H9 (cell line): ENCODE measurements around the gene CLEC18B. TPM values are rescaled to one million over a fixed set of nuclear protein-coding genes. Genes with fewer than 3 reads are reported as not detected.

Experiments
- DNase-seq: peaks from one replicate; pipeline ENCODE4 v3.0.0-alpha.2; 2017
- H2AFZ ChIP-seq: one replicate; pipeline ENCODE4 v1.6.1; 2013; ENCODE audit warnings: mild to moderate bottlenecking, low read length, control low read depth, moderate library complexity
- H2AK5ac ChIP-seq: 2 replicates; pipeline ENCODE4 v1.6.1; 2013; ENCODE audit warnings: low read length, control low read depth, mixed read lengths; ENCODE audit not compliant: insufficient read length
- H2BK120ac ChIP-seq: one replicate; pipeline ENCODE4 v1.6.1; 2013; ENCODE audit warnings: low read depth, mild to moderate bottlenecking, low read length, control low read depth, inconsistent platforms; ENCODE audit not compliant: poor library complexity, severe bottlenecking
- H2BK12ac ChIP-seq: 2 replicates; pipeline ENCODE4 v1.6.1; 2013; ENCODE audit warnings: low read length, control low read depth, mixed read lengths, low read depth; ENCODE audit not compliant: insufficient read length
- H2BK15ac ChIP-seq: 2 replicates; pipeline ENCODE4 v1.6.1; 2013; ENCODE audit warnings: low read depth, low read length, control low read depth
- H2BK20ac ChIP-seq: one replicate; pipeline ENCODE4 v1.6.1; 2013; ENCODE audit warnings: low read depth, mild to moderate bottlenecking, low read length, control low read depth, inconsistent platforms; ENCODE audit not compliant: poor library complexity, severe bottlenecking
- H2BK5ac ChIP-seq: 2 replicates; pipeline ENCODE4 v1.6.1; 2013; ENCODE audit warnings: low read length, control low read depth, mixed read lengths; ENCODE audit not compliant: insufficient read length
- H3K14ac ChIP-seq: 2 replicates; pipeline ENCODE4 v1.6.1; 2013; ENCODE audit warnings: low read length, control low read depth; ENCODE audit not compliant: insufficient read depth
- H3K18ac ChIP-seq: 2 replicates; pipeline ENCODE4 v1.6.1; 2013; ENCODE audit warnings: low read depth, mild to moderate bottlenecking, mixed read lengths, low read length, control low read depth; ENCODE audit not compliant: insufficient read length
- H3K23ac ChIP-seq: 2 replicates; pipeline ENCODE4 v1.6.1; 2013; ENCODE audit warnings: low read length, control low read depth, mixed read lengths, low read depth; ENCODE audit not compliant: insufficient read length
- H3K23me2 ChIP-seq: 2 replicates; pipeline ENCODE4 v1.6.1; 2013; ENCODE audit warnings: low read depth, mild to moderate bottlenecking, mixed read lengths, low read length, control low read depth; ENCODE audit not compliant: insufficient read length, poor library complexity, severe bottlenecking
- H3K27ac ChIP-seq: 2 replicates; pipeline ENCODE4 v1.5.1; 2013; ENCODE audit warnings: low read length, control low read depth, mixed read lengths, low read depth; ENCODE audit not compliant: insufficient read length
- H3K27me3 ChIP-seq: 2 replicates; pipeline ENCODE4 v1.6.1; 2013; ENCODE audit warnings: low read length, control low read depth, inconsistent platforms; ENCODE audit not compliant: insufficient read depth
- H3K4ac ChIP-seq: 2 replicates; pipeline ENCODE4 v1.6.1; 2013; ENCODE audit warnings: low read depth, mild to moderate bottlenecking, control low read depth, inconsistent platforms, low read length, moderate library complexity
- H3K4me1 ChIP-seq: 2 replicates; pipeline ENCODE4 v1.6.1; 2013; ENCODE audit warnings: low read length, control low read depth, inconsistent platforms; ENCODE audit not compliant: insufficient read depth
- H3K4me2 ChIP-seq: 2 replicates; pipeline ENCODE4 v1.6.1; 2013; ENCODE audit warnings: low read length, control low read depth, mixed read lengths; ENCODE audit not compliant: insufficient read length, insufficient read depth
- H3K56ac ChIP-seq: 2 replicates; pipeline ENCODE4 v1.6.1; 2013; ENCODE audit warnings: low read depth, mild to moderate bottlenecking, mixed read lengths, low read length, control low read depth; ENCODE audit not compliant: insufficient read length
- H3K79me1 ChIP-seq: 2 replicates; pipeline ENCODE4 v1.6.1; 2013; ENCODE audit warnings: low read depth, mild to moderate bottlenecking, moderate library complexity, low read length, control low read depth, inconsistent platforms; ENCODE audit not compliant: insufficient read depth, poor library complexity, severe bottlenecking
- H3K79me2 ChIP-seq: 2 replicates; pipeline ENCODE4 v1.6.1; 2013; ENCODE audit warnings: low read length, control low read depth, inconsistent platforms; ENCODE audit not compliant: insufficient read depth
- H3K9ac ChIP-seq: 2 replicates; pipeline ENCODE4 v1.6.1; 2013; ENCODE audit warnings: low read length, control low read depth, mixed read lengths; ENCODE audit not compliant: insufficient read length; ENCODE audit errors: extremely low read depth
- H3K9me3 ChIP-seq: one replicate; pipeline ENCODE4 v1.6.1; 2013; ENCODE audit warnings: low read depth, low read length, inconsistent platforms; ENCODE audit not compliant: control insufficient read depth
- H3T11ph ChIP-seq: one replicate; pipeline ENCODE4 v1.6.1; 2013; ENCODE audit warnings: mild to moderate bottlenecking, low read length, control low read depth, inconsistent platforms
- H4K20me1 ChIP-seq: one replicate; pipeline ENCODE4 v1.6.1; 2013; ENCODE audit not compliant: control insufficient read depth, insufficient read length, insufficient read depth
- H4K5ac ChIP-seq: 2 replicates; pipeline ENCODE4 v1.6.1; 2013; ENCODE audit warnings: low read depth, mild to moderate bottlenecking, mixed read lengths, low read length, control low read depth; ENCODE audit not compliant: insufficient read length
- H4K8ac ChIP-seq: replicated peaks from 2 replicates; pipeline ENCODE4 v1.6.1; 2013; ENCODE audit warnings: low read length, control low read depth, mixed read lengths, low read depth; ENCODE audit not compliant: insufficient read length
- H4K91ac ChIP-seq: 2 replicates; pipeline ENCODE4 v1.6.1; 2013; ENCODE audit warnings: low read depth, mild to moderate bottlenecking, moderate library complexity, mixed read lengths, low read length, control low read depth; ENCODE audit not compliant: insufficient read length
- H3K27ac Mint-ChIP-seq, 3 experiments: 2 replicates in 2 of 3; 3 replicates in 1 of 3; pipeline ENCODE4 v1.8.0; 2020 to 2021; ENCODE audit warnings: mixed read lengths in 3 of 3, mild to moderate bottlenecking in 1 of 3, moderate library complexity in 1 of 3
- H3K27me3 Mint-ChIP-seq: 2 replicates; pipeline ENCODE4 v1.8.0; 2021; ENCODE audit warnings: low read depth, mild to moderate bottlenecking, moderate library complexity, mixed read lengths
- H3K36me3 Mint-ChIP-seq, 3 experiments: 2 replicates in 2 of 3; 3 replicates in 1 of 3; pipeline ENCODE4 v1.8.0; 2020 to 2021; ENCODE audit warnings: low read depth in 3 of 3, mixed read lengths in 3 of 3; ENCODE audit not compliant: insufficient read depth in 1 of 3
- H3K4me1 Mint-ChIP-seq, 2 experiments: 2 replicates each; pipeline ENCODE4 v1.8.0; 2020; ENCODE audit warnings: mixed read lengths in 2 of 2
- H3K4me3 Mint-ChIP-seq, 2 experiments: 2 replicates in 1 of 2; 3 replicates in 1 of 2; pipeline ENCODE4 v1.8.0; 2020 to 2021; ENCODE audit warnings: mild to moderate bottlenecking in 2 of 2, mixed read lengths in 2 of 2, moderate library complexity in 1 of 2
- H3K9me3 Mint-ChIP-seq, 2 experiments: 2 replicates in 1 of 2; 3 replicates in 1 of 2; pipeline ENCODE4 v1.8.0; 2020; ENCODE audit warnings: mild to moderate bottlenecking in 2 of 2, mixed read lengths in 2 of 2, moderate library complexity in 1 of 2
- WGBS: extraction: QIAGEN DNeasy Blood & Tissue Kit; methylation state at CpG from one replicate; pipeline ENCODE4 v1.1.7; 2013; ENCODE audit warnings: missing lambda C conversion rate, low lambda C conversion rate, mixed read lengths; ENCODE audit not compliant: insufficient read length; ENCODE audit errors: extremely low coverage; 5-methylcytosine and 5-hydroxymethylcytosine counted together
- total RNA-seq: library from RNA; stranded (reverse); gene quantifications from 2 replicates; pipeline ENCODE4 v1.2.1, GENCODE V29; 2021
- TF ChIP-seq, protein P1 (sequence below): fragments of 200-600 bp; sonication (generic); conservative IDR thresholded peaks from 3 replicates; pipeline ENCODE4 v1.8.0; 2021; ENCODE audit warnings: antibody characterized with exemption, mild to moderate bottlenecking

The CLEC18B gene
- total RNA-seq, 1 experiment from 2014 or later, result 0.37 TPM

DNA sequence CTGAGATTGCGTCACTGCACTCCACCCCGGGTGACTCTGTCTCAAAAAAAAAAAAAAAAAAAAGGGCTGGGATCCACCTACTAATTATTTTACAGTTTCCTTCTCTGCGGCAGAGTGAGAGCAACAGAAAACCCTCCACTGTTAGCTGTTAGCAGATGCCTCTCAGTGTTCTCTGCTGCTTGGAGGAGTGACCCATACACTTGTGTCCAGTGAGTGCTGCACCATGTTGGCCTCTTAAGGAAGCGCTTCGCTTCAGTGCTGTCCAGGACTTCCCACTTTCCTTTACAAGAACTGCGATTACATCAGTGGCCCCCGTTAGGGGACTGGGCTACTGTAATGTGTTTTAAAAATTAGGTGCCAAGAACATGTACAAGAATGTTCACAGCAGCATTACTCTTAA lies 18.4 kb upstream of the CLEC18B start:
- Histone ChIP-seq H3K23me2 (no peaks in the 10 kb centered on the region), H2BK20ac (no peak overlapping the region), H3K56ac (no peak overlapping the region), H3K79me1 (no peaks in the 10 kb centered on the region), H3K18ac (no peak overlapping the region), H3K79me2 (no peaks in the 10 kb centered on the region), H4K91ac (no peak overlapping the region), H3K4ac (no peak overlapping the region), H2BK120ac (no peak overlapping the region), H4K20me1 (no peaks in the 10 kb centered on the region), H2AFZ (no peak overlapping the region), H4K8ac (no peak overlapping the region), H2BK12ac (no peak overlapping the region), H3K27me3 (no peaks in the 10 kb centered on the region), H3K4me2 (no peak overlapping the region), H3K9me3 (no peaks in the 10 kb centered on the region), H3K9ac (no peak overlapping the region), H2BK5ac (no peak overlapping the region), H3K4me1 (no peaks in the 10 kb centered on the region), H2AK5ac (no peak overlapping the region), H4K5ac (no peak overlapping the region), H3K27ac (no peak overlapping the region), H3T11ph (no peak overlapping the region), H3K23ac (no peak overlapping the region), H3K14ac (no peak overlapping the region), H2BK15ac (no peak overlapping the region)
- DNase-seq, result no peak
- no CpG with 5 or more reads among the region's 7 CpGs for WGBS
- H3K36me3 Mint-ChIP-seq, result peaks cover 0 to 14% (median 2%) of the 10 kb centered on the region in 3 experiments; a peak in 4 of 7 replicates
- no peak overlapping the region; a peak in 1 of 7 replicates for H3K27ac Mint-ChIP-seq
- no peaks in the 10 kb centered on the region for H3K4me1 Mint-ChIP-seq
- H3K9me3 Mint-ChIP-seq, result peaks cover 0 to 6% of the 10 kb centered on the region in 2 experiments; a peak in 2 of 5 replicates
- no peak overlapping the region for H3K4me3 Mint-ChIP-seq
- TF ChIP-seq, protein P1, sequence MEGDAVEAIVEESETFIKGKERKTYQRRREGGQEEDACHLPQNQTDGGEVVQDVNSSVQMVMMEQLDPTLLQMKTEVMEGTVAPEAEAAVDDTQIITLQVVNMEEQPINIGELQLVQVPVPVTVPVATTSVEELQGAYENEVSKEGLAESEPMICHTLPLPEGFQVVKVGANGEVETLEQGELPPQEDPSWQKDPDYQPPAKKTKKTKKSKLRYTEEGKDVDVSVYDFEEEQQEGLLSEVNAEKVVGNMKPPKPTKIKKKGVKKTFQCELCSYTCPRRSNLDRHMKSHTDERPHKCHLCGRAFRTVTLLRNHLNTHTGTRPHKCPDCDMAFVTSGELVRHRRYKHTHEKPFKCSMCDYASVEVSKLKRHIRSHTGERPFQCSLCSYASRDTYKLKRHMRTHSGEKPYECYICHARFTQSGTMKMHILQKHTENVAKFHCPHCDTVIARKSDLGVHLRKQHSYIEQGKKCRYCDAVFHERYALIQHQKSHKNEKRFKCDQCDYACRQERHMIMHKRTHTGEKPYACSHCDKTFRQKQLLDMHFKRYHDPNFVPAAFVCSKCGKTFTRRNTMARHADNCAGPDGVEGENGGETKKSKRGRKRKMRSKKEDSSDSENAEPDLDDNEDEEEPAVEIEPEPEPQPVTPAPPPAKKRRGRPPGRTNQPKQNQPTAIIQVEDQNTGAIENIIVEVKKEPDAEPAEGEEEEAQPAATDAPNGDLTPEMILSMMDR, result no peak
- no peaks in the 10 kb centered on the region for H3K27me3 Mint-ChIP-seq
